Activated CD4-positive, alpha-beta memory T cell treated with anti-CD3 and anti-CD28 coated beads, Interleukin-2, amount 10 ng/mL, durations not matched to agents 7 days and 5 days (primary cell): ENCODE data around the gene POU2F2. TPM values are rescaled to one million over a fixed set of nuclear protein-coding genes. Genes with fewer than 3 reads are reported as not detected.

Experiments
- CTCF ChIA-PET: fragments of 350-600 bp; sonication (Branson Sonifier 250); formaldehyde crosslinking; loops from one replicate; lab custom pipeline; 2021; ENCODE audit warnings: antibody characterized with exemption, inconsistent platforms; lab: Charles Lee
- POLR2A ChIA-PET: fragments of 350-600 bp; sonication (Branson Sonifier 250); formaldehyde crosslinking; loops from one replicate; lab custom pipeline; 2021; ENCODE audit warnings: antibody characterized with exemption; lab: Charles Lee
- DNase-seq: peaks from one replicate; pipeline ENCODE4 v3.0.0-alpha.2; 2020
- H3K27ac Mint-ChIP-seq: one replicate; pipeline ENCODE4 v1.8.0; 2021; ENCODE audit warnings: mild to moderate bottlenecking, mixed read lengths
- H3K27me3 Mint-ChIP-seq: one replicate; pipeline ENCODE4 v1.8.0; 2021; ENCODE audit warnings: mixed read lengths
- H3K36me3 Mint-ChIP-seq: one replicate; pipeline ENCODE4 v1.8.0; 2021; ENCODE audit warnings: low read depth, mixed read lengths
- H3K4me1 Mint-ChIP-seq: one replicate; pipeline ENCODE4 v1.8.0; 2021; ENCODE audit warnings: mixed read lengths
- H3K4me3 Mint-ChIP-seq: one replicate; pipeline ENCODE4 v1.8.0; 2021; ENCODE audit warnings: mild to moderate bottlenecking, mixed read lengths
- H3K9me3 Mint-ChIP-seq: one replicate; pipeline ENCODE4 v1.8.0; 2021; ENCODE audit warnings: mixed read lengths
- total RNA-seq, 2 experiments: library from RNA; stranded (reverse); gene quantifications; one replicate each; pipeline ENCODE4 v1.2.3, GENCODE V29; 2021

Gene POU2F2
- total RNA-seq, 2 experiments from 2014 or later = 31.3 to 35.8 TPM

GRCh38 chr19:42131149-42132029 is 857 bp downstream of the POU2F2 start:
- H3K36me3 Mint-ChIP-seq = no peaks in the 10 kb centered on the region
- H3K9me3 Mint-ChIP-seq = no peaks in the 10 kb centered on the region
- H3K4me3 Mint-ChIP-seq = peak overlapping the region; percentile 82
- CTCF ChIA-PET = interaction anchor here (1.0 to 3.2 kb wide), 12 partner anchors 8 to 269 kb away, joined by 3 to 45 read pairs (median 6); partner anchors contain the start of genes GSK3A and ZNF526
- peak overlapping the region; percentile 70 for H3K27ac Mint-ChIP-seq
- H3K27me3 Mint-ChIP-seq = no peaks in the 10 kb centered on the region
- DNase-seq = no peak
- POLR2A ChIA-PET = interaction anchor here (1.0 to 2.3 kb wide), 6 partner anchors 9 to 173 kb away, joined by 3 to 20 read pairs (median 9); partner anchors contain the start of gene GSK3A
- H3K4me1 Mint-ChIP-seq = peaks cover 70% of the 10 kb centered on the region

GRCh38 chr19:42130254-42130573 is 2.0 kb downstream of the POU2F2 start:
- Mint-ChIP-seq H3K4me3 (peak overlapping the region; percentile 59), H3K27ac (peak overlapping the region; percentile 5), H3K9me3 (no peaks in the 10 kb centered on the region), H3K4me1 (peaks cover 62% of the 10 kb centered on the region), H3K36me3 (no peaks in the 10 kb centered on the region), H3K27me3 (no peaks in the 10 kb centered on the region)
- CTCF ChIA-PET = no interaction called here
- no peak for DNase-seq
- POLR2A ChIA-PET = no interaction called here

- POLR2A ChIA-PET = no interaction called here
- H3K27me3 Mint-ChIP-seq = no peaks in the 10 kb centered on the region
- CTCF ChIA-PET = interaction anchor here (1.3 to 2.1 kb wide), 2 partner anchors 21 to 55 kb away, joined by 3 to 6 read pairs; no protein-coding TSS in a partner anchor
- peaks cover under 1% of the 10 kb centered on the region for H3K36me3 Mint-ChIP-seq
- DNase-seq = no peak
- H3K9me3 Mint-ChIP-seq = no peaks in the 10 kb centered on the region
- peak overlapping the region; percentile 5 for H3K27ac Mint-ChIP-seq
- peaks cover 59% of the 10 kb centered on the region for H3K4me1 Mint-ChIP-seq
- H3K4me3 Mint-ChIP-seq = peak overlapping the region; percentile 44
Observed at GRCh38 chr19:42129399-42130253, 2.6 kb downstream of the POU2F2 start.

DNA sequence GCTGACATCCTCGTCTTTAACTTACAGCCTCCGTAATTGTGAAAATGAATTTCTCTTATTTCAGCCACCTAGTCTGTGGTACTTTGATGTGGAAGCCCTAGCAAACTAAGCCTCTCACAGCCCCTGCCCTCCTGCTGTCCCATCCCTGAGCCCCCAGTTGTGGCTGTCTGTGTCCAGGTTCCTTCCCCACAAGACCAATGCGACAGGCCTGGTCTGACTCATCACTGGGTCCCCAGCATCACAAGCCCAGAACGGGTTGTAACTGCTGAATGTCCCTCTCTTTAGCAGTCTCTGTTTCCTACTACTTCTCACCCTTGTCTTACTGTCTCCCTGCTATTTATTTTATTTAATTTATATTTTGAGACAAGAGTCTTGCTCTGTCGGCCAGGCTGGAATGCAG is 5.7 kb downstream of the POU2F2 start:
- Mint-ChIP-seq H3K4me1 (peaks cover 62% of the 10 kb centered on the region), H3K27ac (no peak overlapping the region), H3K36me3 (peaks cover 13% of the 10 kb centered on the region), H3K27me3 (no peaks in the 10 kb centered on the region), H3K9me3 (no peaks in the 10 kb centered on the region), H3K4me3 (no peak overlapping the region)
- CTCF ChIA-PET = interaction anchor here (1.1 kb wide), 1 partner anchor 17 kb away, joined by 4 read pairs; no protein-coding TSS in a partner anchor
- DNase-seq = no peak
- POLR2A ChIA-PET = interaction anchor here (1.0 kb wide), 1 partner anchor 72 kb away, joined by 3 read pairs; no protein-coding TSS in a partner anchor

DNA sequence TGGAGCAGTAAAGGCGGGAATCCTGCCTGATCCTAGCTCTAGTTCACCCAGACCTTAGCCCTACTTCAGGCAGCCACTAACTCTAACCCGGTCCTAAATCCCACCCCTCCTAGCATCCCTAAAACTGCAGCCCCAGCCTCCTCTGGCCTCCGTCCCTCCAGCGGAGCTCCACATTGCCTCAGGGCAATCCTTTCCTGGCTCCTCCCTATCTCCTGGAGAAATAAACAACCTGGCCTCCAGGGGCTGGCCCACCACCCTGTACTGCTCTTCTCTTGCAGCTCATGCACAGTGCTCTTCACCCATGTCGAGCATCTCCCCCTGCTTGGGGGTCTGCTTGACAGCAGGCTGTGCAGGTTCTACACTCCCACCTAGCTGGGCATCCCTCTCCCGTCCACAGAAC is 6.7 kb downstream of the POU2F2 start:
- Mint-ChIP-seq H3K27ac (no peak overlapping the region), H3K36me3 (peaks cover 13% of the 10 kb centered on the region), H3K9me3 (no peaks in the 10 kb centered on the region), H3K4me1 (peaks cover 64% of the 10 kb centered on the region), H3K4me3 (no peak overlapping the region), H3K27me3 (no peaks in the 10 kb centered on the region)
- ChIA-PET CTCF (interaction anchor here (1.0 to 2.2 kb wide), 3 partner anchors 17 to 118 kb away, joined by 3 to 9 read pairs (median 8); partner anchors contain the start of gene GSK3A), POLR2A (interaction anchor here (1.2 to 1.6 kb wide), 2 partner anchors 117 to 154 kb away, joined by 4 read pairs; partner anchors contain the start of gene GSK3A)
- no peak for DNase-seq

DNA sequence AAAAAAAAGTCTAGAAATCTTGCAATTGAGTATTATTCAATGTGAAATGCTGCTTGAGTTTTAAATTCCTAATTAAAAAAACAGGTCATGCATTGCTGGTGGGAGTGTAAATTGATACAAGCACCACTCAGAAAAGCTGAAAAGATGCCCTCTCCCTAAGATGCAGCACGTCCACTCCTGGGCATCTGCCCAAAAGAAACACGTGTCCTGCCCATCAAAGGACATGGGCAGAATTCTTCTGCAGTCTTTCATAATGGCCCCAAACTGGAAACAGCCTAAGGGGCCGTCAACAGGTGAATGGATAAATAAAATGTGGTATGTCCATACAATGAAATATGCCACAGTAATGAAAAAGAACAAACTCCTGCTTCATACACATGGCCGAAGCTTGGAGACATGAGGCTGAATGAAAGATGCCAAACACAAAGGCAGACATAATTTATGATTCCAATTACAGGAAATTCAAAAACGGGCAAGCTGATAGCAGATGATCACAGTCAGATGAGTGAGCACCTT is 7.8 kb downstream of the POU2F2 start:
- no peak for DNase-seq
- Mint-ChIP-seq H3K4me3 (no peak overlapping the region), H3K36me3 (peaks cover 13% of the 10 kb centered on the region), H3K4me1 (peaks cover 55% of the 10 kb centered on the region), H3K27ac (peak overlapping the region; percentile 13), H3K9me3 (no peaks in the 10 kb centered on the region), H3K27me3 (no peaks in the 10 kb centered on the region)
- ChIA-PET POLR2A (interaction anchor here (0.7 to 3.4 kb wide), 8 partner anchors 8 to 273 kb away, joined by 3 to 19 read pairs (median 4); partner anchors contain the start of genes GSK3A, POU2F2 and ZNF574), CTCF (interaction anchor here (0.8 to 3.7 kb wide), 10 partner anchors 8 to 155 kb away, joined by 3 to 31 read pairs (median 5); partner anchors contain the start of genes GSK3A and POU2F2)

DNA sequence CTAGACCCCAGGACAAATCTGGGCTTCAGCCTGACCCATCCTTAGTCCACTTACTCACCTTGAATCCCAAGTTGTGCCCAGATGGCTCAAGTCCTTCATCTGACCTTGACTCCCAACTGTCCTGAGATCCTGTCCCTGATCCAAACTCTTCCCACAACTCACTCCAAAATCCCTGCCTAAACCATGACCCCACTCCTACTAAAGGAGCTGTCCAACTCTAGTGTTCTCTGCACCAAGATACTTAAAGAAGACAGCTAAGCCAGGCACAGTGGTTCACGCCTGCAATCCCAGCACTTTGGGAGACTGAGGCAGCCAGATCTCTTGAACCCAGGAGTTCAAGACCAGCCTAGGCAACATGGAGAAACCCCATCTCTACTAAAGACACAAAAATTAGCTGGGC is 8.5 kb downstream of the POU2F2 start:
- DNase-seq = no peak
- no peaks in the 10 kb centered on the region for H3K9me3 Mint-ChIP-seq
- peaks cover 52% of the 10 kb centered on the region for H3K4me1 Mint-ChIP-seq
- H3K27me3 Mint-ChIP-seq = no peaks in the 10 kb centered on the region
- peaks cover 15% of the 10 kb centered on the region for H3K36me3 Mint-ChIP-seq
- peak overlapping the region; percentile 94 for H3K27ac Mint-ChIP-seq
- CTCF ChIA-PET = interaction anchor here (1.1 to 3.7 kb wide), 10 partner anchors 9 to 310 kb away, joined by 3 to 31 read pairs (median 5); partner anchors contain the start of gene POU2F2
- H3K4me3 Mint-ChIP-seq = peak overlapping the region; percentile 73
- POLR2A ChIA-PET = interaction anchor here (1.0 to 3.4 kb wide), 8 partner anchors 8 to 273 kb away, joined by 3 to 19 read pairs (median 4); partner anchors contain the start of genes POU2F2, ZNF526 and ZNF574

DNA sequence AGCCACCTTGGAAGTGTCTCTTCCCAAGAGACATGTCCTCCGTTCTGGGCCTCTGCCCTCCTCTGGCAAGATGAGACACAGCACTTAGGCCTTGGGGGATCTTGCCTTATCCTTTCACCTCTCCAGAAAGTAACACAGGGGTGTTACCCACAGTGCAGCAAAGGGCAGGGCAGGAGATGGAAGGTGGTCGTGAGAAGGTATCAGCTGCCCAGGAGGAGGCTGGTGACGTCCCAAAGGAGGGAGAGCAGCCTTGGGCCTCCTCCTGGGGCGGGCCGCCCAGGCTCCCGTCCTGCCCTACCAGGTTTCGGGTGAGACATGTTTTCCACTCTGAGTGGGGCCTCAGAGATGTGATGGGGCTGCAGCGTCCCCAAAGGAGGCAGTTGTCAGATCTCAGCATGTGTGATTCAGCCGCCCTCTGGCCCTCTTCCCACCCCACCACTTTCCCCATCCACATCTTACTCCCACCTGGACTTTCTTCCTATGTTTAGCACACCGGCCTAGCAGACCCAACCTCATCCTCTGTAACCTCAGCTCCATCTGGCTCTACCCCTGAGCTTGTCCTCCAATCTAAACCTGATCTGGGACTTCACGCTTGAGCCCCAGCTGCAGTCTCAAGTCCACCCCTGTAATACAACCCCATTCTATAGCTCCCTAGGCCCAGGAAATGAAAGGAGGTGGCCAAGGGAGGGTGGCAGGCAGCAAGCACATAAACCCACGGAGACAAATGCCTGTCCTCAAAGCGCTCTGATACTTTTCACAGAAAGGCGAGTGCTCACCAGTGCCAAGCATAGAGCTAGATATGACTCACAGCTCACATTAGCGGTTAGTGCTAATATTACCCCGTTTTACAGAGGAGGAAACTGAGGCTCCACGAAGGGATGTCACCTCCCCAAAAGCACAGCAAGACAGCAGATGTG is 9.3 kb downstream of the POU2F2 start:
- Mint-ChIP-seq H3K9me3 (no peaks in the 10 kb centered on the region), H3K27ac (peak overlapping the region; percentile 94), H3K36me3 (peaks cover 20% of the 10 kb centered on the region), H3K4me1 (peaks cover 52% of the 10 kb centered on the region), H3K27me3 (no peaks in the 10 kb centered on the region), H3K4me3 (peak overlapping the region; percentile 73)
- peak; percentile 67 for DNase-seq
- POLR2A ChIA-PET = interaction anchor here (0.6 to 3.4 kb wide), 10 partner anchors 9 to 274 kb away, joined by 3 to 19 read pairs (median 4); partner anchors contain the start of genes GSK3A, POU2F2 and ZNF526
- CTCF ChIA-PET = interaction anchor here (0.7 to 3.7 kb wide), 14 partner anchors 8 to 317 kb away, joined by 3 to 31 read pairs (median 4); partner anchors contain the start of genes GSK3A and POU2F2

DNA sequence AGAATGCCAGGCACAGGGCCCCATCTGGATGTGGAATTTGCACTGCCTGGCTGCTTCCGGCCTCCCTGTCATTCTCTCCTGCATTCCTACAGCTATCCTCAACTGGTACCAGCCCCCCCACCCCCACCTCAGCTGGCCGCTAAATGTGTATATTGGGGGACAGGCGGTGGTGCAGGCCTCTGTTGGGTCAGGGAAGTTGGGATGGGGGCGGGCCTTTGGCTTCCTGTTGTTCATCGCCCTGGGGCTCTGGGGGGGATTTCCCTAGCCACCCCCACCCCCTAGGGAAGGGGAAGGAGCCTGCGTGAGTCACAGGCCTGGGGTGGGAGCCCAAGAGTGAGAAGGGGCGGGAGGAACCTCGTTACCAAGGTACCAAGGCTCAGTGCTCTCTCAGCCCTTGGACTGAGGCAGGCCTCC is 10.6 kb downstream of the POU2F2 start:
- H3K27ac Mint-ChIP-seq = peak overlapping the region; percentile 94
- peak overlapping the region; percentile 73 for H3K4me3 Mint-ChIP-seq
- H3K27me3 Mint-ChIP-seq = no peaks in the 10 kb centered on the region
- ChIA-PET POLR2A (interaction anchor here (0.5 to 3.4 kb wide), 3 partner anchors 11 to 95 kb away, joined by 4 to 19 read pairs (median 4); partner anchors contain the start of gene POU2F2), CTCF (interaction anchor here (3.7 kb wide), 2 partner anchors 11 to 13 kb away, joined by 19 to 31 read pairs; partner anchors contain the start of gene POU2F2)
- H3K36me3 Mint-ChIP-seq = peaks cover 20% of the 10 kb centered on the region
- H3K9me3 Mint-ChIP-seq = no peaks in the 10 kb centered on the region
- DNase-seq = peak; percentile 80
- peaks cover 44% of the 10 kb centered on the region for H3K4me1 Mint-ChIP-seq

DNA sequence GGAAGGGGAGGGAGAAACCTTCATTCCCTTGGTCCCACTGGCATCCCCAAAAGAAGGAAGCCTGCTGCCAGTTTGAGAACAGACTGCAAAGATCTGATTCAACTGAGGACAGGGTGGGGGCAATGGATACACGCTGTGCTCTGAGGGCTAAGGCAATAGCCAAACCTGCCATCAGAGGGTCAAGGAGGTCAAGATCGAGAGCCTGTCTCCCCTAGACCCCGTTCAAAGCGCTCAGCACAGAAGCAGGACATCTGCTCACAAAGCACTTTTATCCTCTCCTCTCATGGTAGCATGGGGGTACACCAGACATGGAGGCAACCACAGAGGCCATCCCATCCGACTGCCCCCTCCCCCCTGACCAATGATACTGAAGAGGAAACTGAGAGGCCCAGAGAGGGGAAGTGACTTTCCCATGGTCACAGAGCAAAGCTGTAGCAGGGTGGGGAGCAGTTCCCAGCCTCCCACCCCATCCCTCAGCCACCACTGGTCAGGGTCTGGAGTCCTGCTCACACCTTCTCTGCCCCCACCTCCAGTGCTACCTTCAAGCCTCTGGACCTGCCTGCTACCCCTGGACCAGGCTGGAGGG is 11.1 kb downstream of the POU2F2 start:
- peaks cover 44% of the 10 kb centered on the region for H3K4me1 Mint-ChIP-seq
- no peaks in the 10 kb centered on the region for H3K9me3 Mint-ChIP-seq
- peak overlapping the region; percentile 73 for H3K4me3 Mint-ChIP-seq
- CTCF ChIA-PET = interaction anchor here (1.2 to 3.7 kb wide), 2 partner anchors 12 kb away, joined by 4 to 19 read pairs; partner anchors contain the start of gene POU2F2
- no peak for DNase-seq
- H3K36me3 Mint-ChIP-seq = peaks cover 24% of the 10 kb centered on the region
- POLR2A ChIA-PET = interaction anchor here (1.7 to 3.4 kb wide), 2 partner anchors 11 to 12 kb away, joined by 3 to 19 read pairs; partner anchors contain the start of gene POU2F2
- peak overlapping the region; percentile 94 for H3K27ac Mint-ChIP-seq
- no peaks in the 10 kb centered on the region for H3K27me3 Mint-ChIP-seq
